HG03280 (cell line): ENCODE results near the gene NELFCD.
"Not testable (repeated sequence)": the region's sequence is repeated elsewhere in the genome, so short reads cannot be mapped to it uniquely, and the experiment has no call there.

Experiments used
- ATAC-seq: cut with Tn5 transposase; IDR thresholded peaks from one replicate; pipeline ENCODE4 v1.9.1; 2021; ENCODE audit warnings: mild to moderate bottlenecking, moderate library complexity; ENCODE audit not compliant: unreplicated experiment

NELFCD gene

DNA sequence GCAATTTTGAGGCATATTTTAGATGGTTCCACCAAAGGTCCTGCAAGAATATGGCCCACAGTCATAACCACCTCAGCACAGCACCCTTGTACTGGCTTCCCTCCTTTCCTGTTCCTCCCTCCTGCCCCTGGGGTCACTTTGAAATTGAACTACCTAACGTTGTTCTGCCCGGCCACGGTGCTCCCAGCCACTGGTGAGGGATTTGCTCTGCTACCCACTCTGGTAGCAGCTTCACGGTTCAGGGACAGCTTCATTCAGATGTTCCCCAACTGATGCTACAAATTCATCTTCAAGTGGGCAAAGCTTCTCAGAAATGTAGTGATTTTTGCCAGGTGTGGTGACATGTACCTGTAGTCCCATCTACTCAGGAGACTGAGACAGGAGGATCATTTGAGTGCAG lies 7.9 kb upstream of the NELFCD start:
- ATAC-seq = no peak

DNA sequence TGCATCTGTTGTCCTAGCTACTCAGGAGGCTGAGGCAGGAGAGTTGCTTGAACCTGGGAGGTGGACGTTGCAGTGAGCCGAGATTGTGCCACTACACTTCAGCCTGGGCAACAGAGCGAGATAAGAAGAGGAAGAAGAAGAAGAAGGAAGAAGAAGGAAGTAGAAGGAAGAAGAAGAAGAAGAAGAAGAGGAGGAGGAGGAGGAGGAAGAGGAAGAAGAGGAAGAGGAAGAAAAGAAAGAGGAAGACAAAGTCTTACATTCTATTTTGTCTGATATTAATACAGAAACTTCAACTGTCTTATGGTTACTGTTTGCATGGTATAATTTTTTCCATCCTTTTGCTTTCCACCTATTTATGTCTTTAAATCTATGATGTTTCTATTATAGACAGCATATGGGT lies 7.2 kb upstream of the NELFCD start:
- no peak for ATAC-seq

DNA sequence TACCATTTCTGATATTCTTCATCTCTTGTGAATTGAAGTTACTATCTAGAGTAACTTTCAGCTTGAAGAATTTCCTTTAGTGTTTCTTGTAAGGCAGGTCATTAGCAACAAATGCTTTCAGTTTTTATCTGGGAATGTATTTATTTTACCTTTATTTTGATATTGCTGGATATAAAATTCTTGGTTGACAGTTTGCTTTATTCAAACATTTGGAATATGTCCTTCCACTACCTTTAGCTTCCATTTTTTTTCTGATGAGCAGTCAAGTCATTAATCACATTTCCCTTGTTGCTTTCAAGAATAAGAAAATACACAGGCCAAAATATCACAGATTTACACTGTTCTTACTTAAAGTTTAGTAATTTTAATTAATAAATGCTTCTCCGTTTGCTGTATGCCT lies 5.7 kb upstream of the NELFCD start:
- no peak for ATAC-seq

DNA sequence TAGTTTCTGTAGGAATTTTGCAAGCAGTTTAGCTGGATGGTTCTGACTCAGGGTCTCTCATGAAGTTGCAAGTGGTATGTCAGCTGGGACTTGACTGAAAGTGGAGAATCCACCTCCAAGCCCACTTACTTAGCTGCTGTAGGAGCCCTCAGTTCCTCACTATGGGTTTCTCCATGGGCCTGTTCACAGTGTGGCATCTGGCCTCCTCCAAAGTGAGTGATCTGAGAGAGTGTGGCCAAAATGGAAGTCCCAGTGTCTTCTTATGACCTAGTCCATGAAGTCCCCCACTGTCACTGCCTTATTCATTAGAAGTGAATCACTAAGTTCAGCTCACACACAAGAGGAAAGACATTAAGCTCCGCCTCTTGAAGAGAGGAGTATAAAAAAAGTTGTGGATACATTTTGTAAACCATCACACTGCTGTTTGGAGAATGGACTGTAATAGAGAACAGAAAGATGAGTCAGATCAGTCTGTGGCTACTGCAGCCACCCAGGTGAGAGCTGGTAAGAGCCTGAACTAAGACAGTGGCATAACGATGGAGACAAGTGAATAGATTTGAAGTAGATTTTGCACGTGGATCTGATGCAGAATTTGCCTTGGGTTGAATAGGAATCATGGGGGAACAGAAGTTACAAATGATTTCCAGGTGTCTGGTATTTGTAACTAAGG lies 4.9 kb upstream of the NELFCD start:
- no peak for ATAC-seq

DNA sequence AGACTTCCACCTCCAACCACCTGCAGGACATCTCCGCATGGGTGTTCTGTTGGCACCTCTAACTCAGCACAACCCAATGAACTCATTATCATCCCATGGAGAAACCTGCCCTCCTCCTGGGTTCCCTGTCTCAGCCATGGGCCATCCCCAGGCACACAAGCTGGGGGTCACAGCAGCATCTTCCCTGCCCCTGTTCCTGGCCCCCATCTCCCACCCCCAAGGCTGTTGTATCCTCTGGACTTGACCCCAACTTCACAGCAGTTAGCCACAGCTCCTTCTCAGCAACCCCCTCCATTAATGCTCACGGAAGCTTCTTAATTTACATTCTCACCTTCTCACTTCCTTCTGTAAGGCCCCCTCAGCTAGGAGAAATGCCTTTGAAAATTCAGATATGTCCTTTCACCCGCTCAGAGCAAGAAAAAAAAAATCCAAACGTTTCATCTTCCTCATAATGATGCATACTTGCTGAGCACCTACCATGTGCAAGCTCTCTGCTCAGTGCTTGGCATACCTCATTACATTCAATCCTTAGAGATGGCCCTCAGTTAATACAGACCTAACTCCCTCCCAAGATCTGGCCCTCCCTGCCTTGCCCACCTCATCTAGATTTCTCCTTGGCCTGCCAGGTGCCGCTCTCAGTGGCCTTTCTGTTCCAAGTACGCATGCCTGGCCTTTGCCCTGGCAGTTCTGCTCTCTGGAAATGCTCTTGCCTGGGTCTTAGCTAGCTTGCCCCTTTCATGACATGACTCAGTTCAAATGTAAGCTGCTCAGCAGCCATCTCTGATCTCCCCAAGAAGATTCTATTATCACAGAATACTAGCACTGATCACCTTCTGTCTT lies 2.5 kb upstream of the NELFCD start:
- no peak for ATAC-seq

DNA sequence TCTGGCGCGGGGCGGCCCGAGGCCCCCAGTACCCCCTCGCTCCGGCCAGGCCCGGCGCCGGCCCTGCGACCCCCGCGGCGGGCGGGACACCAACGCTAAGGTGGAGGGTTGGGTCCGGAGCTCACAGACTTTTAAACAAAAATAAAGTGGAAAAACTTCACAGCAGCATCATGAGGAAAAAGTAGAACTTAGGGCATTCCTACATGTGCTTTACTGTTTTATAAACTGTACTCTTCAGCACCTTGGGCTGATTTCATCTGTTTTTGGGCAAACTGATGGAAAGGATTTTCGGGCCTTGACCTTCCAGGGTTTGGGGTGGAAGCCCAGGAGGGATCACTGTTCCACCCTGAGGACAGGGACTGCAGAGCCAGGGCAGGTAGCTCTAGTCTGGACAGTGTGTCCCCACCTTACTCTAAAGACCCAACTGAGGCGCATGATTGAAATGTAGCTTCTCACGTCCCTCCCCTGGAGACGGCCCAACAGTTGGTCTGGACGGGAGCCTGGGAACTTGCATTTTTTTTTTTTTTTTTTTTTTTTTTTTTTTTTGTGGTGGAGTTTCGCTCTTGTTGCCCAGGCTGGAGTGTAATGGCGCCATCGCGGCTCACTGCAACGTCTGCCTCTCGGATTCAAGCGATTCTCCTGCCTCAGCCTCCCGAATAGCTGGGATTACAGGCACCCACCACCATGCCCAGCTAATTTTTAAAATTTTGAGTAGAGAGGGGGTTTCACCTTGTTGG lies 740 bp downstream of the NELFCD start:
- ATAC-seq = no peak

DNA sequence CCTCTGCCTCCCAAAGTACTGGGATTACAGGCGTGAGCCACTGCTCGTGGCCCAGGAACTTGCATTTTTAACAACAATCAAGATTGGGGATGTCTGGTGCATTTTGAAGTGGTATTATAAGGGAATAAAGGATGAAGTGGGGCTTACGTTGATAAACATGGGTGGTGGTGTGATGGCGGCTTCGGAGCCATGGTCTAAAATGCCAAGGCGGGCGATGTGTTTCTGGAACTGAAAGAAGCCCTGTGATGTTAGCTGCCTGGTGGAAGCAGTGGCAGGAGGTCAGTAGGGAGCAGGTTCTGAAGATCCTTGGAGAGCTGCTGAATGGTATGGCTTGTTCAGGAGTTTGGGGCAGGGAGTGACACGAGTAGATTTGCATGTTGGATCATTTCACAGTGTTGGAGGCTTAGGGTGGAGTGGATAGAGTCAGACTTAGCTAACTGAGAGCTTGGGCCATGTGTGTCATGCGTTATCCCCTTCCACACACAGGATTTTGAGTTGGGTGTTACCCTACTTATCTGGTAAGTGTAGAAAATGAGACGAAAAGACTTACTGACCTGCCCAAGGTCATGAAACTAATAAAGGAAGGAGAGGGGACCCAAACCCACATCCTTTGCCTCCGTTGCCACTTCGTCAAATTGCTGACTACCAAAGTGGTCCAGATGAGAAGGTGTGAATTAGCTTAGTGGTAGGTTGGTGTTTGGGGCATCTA lies 1.5 kb downstream of the NELFCD start:
- ATAC-seq = no peak

DNA sequence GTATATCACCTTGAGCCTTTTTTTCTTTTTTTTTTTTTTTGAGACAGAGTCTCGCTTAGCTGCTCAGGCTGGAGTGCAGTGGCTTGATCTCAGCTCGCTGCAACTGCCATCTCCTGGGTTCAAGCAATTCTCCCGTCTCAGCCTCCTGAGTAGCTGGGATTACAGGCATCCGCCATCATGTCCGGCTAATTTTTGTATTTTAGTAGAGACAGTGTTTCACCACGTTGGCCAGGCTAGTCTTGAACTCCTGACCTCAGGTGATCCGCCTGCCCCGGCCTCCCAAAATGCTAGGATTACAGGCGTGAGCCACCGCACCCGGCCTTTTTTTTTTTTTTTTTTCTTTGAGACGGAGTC lies 2.0 kb downstream of the NELFCD start:
- not testable (repeated sequence) for ATAC-seq

DNA sequence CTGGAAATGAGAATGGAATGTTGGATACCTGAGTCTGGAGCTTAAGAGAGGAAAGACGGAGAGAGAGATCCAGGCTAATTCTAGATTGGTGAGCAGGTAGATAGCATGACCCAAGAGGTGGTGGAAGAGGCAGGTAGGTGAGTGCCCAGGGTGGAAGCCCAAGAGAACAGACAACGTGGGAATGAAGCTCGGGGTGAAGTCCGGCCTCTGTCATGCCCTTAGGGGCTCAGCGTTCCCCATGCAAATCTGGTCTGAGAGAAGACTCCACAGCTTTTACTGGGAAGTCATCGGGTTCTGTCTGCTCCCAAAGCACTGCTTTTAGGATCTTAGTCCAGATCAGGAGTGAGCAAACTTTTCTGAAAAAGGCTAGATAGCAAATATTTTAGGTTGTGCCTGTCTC lies 3.6 kb downstream of the NELFCD start:
- no peak for ATAC-seq

DNA sequence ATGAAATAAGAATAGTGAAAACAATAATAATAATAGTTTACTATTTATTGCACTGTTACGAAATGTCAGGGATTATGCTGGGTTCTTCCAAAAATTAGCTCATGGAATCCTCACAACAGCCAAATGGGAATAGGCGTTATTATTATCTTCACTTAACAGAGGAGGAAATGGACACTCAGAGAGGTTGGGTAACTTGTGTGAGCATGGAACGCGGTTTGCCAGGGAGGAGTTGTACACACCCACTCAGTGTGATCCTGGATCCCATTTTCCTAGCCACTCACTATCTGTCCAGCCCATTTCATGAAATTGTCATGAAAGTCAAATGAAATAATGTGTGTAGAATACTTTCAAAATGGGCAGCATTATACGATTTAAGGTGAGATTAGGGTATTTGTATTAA lies 4.6 kb downstream of the NELFCD start:
- no peak for ATAC-seq

DNA sequence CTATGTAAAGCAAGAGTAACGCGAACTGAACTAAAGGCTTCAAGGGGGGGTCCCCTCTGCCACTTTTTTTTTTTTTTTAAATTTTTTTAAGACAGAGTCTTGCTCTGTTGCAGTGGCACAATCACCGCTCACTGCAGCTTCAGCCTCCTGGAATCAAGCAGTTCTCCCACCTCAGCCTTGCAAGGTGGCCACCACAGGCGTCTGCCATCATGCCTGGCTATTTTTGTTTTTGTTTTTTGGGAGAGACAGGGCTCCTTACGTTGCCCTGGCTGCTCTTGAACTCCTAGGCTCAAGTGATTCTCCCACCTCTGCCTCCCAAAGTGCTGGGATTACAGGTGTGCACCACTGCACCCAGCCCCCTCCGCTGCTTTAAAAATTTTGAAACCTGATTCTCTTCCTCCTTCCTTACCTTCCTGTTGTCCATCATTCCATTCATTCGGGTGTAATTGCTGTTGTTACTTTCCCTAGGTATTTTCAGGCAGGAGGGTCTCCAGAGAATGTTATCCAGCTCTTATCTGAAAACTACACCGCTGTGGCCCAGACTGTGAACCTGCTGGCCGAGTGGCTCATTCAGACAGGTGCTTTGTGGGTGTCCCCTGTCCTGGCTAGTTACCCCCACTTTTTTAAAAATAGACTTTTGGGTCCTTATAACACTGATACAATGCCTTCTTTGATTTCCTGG lies 5.4 kb downstream of the NELFCD start:
- ATAC-seq = no peak

DNA sequence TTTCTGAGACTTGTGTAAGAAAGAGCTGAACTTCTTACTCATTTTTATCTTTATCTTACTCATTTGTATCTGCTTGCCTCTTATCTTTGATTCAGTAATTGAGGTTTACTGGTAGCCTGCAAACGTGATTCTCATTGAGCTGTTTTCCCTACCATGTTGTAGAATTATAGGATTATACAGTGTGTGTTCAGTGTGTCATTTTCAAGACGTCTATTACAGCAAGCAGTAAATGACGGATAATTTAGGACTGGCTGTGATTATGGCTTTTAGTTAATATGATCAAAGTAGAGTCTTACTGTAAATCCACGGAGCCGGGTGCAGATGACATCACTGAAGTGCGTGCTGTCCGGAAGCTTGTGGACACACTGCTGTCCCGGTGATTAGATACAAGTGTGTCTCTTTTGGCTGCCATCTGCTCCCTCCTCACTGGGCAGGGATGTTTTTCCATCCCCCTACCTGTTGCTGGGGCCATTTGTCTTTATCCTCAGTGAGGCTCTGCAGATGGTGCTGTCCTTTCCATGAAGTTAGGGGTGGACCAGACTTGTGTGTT lies 6.0 kb downstream of the NELFCD start:
- ATAC-seq = no peak

DNA sequence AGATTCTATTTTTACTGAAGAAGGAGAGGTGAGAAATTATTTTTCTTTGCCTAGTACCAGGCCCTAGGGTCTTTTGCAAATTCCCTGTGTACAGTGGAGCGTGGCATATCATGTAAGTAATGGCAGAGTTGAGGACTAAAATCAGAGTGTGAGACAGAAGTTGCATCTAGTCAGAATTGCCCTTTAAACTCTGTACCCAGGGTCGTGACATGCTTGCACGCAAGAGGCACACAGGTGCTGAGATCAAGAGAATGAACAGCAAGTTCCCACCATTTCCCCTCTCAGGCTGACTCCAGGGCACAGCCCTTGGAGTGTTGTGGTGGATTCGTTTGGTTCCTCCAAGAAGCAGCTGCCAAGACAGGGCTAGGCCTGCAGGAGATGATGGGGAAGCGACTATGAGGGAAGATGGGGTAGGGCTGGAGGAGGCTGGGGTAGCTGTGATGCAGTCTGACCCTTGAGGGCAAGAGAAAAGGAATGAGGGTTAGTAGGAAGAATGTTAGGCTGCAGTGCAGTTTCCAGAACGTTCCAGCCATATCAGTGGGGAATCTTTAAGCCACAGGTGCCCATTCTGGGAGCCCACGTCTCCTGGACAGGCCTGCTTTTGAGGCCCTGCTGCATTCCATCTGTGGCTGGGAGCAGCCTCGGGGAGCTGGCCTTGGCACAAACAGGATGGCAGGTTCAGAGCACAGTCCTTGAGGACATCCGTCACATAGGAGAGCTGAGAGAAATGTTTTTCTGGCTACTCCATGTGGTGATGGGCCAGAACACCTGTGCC lies 6.9 kb downstream of the NELFCD start:
- no peak for ATAC-seq

DNA sequence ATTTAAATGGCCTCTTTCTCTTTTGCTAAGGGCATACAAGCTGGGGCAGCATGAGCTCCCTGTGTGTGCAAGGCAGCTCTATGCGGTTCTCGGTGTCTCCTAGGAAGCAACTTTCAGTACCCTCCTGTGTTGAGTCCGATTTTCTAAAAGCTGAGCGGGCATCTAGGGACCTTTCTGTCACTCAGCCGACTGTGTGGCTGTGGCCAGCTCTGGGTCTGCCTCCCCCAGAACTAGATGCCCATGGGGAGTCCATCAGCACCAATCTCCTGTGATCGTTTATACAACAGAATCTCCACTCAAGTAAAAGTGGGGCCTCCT lies 7.5 kb downstream of the NELFCD start:
- ATAC-seq = no peak

DNA sequence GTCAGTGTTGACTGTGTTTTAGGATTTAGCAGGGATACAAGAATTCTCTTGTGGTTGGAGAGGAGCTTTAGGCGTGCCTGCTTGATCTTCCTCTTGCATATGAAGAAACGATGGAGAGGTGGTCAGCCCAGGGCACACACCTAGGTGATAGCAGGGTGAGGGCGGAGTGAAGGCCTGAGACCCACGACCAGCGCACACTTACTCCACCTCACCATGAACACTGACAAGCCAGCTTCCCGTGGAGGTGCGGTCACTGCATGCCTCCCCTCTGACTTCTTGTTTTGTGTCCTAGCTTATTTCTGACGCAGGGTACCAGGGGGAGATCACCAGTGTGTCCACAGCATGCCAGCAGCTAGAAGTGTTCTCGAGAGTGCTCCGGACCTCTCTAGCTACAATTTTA lies 8.1 kb downstream of the NELFCD start:
- ATAC-seq = no peak

DNA sequence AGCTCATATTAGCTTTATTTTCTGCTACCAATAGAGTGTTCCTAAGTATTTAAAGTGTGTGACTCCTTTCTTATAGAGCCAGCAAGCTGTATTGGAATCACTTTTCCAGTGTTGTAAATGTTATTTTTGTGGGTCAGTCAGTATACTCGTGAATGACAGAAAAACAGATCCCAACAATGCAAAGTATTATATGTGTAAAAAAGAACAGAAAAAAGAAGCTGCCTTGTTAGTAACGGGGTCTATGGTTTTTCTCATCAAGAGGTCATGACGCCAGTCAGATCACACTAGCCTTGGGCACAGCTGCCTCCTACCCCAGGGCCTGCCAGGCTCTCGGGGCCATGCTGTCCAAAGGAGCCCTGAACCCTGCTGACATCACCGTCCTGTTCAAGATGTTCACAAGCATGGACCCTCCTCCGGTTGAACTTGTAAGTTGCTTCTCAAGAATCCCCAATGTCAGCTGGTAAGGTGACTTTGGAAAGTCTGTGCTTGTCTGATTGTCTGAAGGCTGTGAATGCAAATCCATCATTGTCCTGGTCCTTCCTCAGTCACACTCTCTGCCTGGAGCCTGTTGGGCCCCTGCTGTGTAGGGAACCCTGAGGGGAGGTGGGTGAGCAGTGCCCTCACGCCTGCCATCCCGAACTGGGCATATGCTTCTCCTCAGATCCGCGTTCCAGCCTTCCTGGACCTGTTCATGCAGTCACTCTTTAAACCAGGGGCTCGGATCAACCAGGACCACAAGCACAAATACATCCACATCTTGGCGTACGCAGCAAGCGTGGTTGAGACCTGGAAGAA lies 9.8 kb downstream of the NELFCD start:
- ATAC-seq = no peak

DNA sequence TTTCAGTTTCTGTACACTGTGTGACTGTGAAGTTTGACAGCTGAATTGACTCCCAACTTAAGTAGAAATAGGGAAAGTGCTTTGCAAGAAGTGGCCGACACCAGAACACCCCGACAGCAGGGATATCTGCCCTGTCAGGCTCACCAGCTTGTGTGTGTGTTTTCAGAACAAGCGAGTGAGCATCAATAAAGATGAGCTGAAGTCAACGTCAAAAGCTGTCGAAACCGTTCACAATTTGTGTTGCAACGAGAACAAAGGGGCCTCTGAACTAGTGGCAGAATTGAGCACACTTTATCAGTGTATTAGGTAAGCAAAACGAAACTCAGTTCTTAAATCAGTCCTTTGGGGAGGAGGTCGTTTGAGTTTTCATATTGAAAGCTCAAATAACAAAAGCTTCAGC lies 10.7 kb downstream of the NELFCD start:
- no peak for ATAC-seq

DNA sequence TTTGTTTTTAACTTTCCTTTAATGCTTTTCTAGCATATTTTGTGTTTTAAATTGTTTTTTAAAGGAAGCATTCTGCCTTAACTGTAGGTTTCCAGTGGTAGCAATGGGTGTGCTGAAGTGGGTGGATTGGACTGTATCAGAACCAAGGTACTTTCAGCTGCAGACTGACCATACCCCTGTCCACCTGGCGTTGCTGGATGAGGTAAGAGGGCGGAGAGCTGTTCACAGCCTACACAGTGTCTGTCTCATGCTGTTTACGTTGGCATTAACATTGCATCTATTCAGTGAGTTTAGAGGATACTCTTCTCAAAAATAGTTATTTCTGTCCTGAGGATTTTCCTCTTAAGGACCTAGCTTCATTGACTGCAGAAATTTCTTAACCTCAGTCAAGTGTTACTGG lies 11.9 kb downstream of the NELFCD start:
- ATAC-seq = no peak
